Endothelial cell of umbilical vein (primary cell): Measurements from ENCODE around the gene ANKS1B.

ENCODE experiments used
- GATA2 ChIP-seq: IDR thresholded peaks from 2 replicates; pipeline ENCODE4 v1.7.0; 2011; ENCODE audit warnings: low read depth, mild to moderate bottlenecking, moderate library complexity, mixed read lengths, low read length; ENCODE audit not compliant: insufficient read length, insufficient read depth
- POLR2A ChIP-seq: IDR thresholded peaks from 2 replicates; pipeline ENCODE4 v1.6.1; 2012; ENCODE audit warnings: low read depth, mild to moderate bottlenecking, control low read depth, low read length

DNA sequence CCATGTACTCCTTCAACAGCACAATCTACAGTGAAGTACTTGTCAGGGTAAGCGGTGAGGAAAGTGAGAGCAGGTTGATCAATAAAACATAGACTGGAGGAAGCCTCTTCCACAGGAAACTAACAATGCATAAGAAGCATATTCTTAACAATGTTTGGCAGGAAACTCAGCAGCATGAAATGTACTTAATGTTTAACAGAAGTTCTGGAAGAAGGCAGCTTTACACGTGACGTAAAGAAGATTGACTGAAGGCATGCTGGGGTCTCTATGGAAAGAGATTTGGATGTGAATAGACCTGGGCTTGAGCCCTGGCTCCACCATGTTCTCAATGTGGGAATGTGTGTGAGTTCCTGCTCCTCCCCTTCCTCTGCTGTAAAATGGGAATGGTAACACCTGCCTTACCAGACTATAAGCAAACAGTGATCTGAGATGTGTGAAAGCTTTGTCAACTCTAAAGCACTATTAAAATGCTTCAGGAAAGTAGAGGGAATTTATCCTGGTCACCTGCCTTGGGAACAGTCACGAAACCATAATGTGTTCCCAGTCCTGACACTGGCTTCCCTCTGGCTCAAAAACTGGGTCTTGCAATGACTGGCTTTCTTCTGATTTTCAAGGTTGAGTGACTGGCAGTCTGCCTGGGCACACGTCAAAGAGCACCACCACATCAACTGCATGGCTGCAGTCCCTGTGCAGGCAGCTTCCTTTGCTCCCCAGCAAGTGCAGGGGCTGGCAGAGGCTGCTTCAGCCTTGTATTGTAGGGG, 955.0 kb downstream of the ANKS1B start:
- no peak for TF ChIP-seq POLR2A
- TF ChIP-seq GATA2: no peak
